Activated naive CD4-positive, alpha-beta T cell treated with anti-CD3 and anti-CD28 coated beads, Interleukin-2, amount 50 U/mL, for 24 hours (primary cell): Measurements from ENCODE around the gene CALHM1.

Source experiments
- H3K27ac Mint-ChIP-seq: one replicate; pipeline ENCODE4 v1.8.0; 2021; ENCODE audit warnings: mild to moderate bottlenecking, mixed read lengths
- H3K27me3 Mint-ChIP-seq: one replicate; pipeline ENCODE4 v1.8.0; 2021; ENCODE audit warnings: mixed read lengths
- H3K36me3 Mint-ChIP-seq: one replicate; pipeline ENCODE4 v1.8.0; 2021; ENCODE audit warnings: mixed read lengths
- H3K4me1 Mint-ChIP-seq: one replicate; pipeline ENCODE4 v1.8.0; 2021; ENCODE audit warnings: mixed read lengths
- H3K4me3 Mint-ChIP-seq: one replicate; pipeline ENCODE4 v1.8.0; 2021; ENCODE audit warnings: mild to moderate bottlenecking, mixed read lengths
- H3K9me3 Mint-ChIP-seq: one replicate; pipeline ENCODE4 v1.8.0; 2021; ENCODE audit warnings: mixed read lengths

CALHM1 gene

GRCh38 chr10:103451091-103451813, 7.4 kb downstream of the CALHM1 start:
- Mint-ChIP-seq H3K27me3 (no peaks in the 10 kb centered on the region), H3K9me3 (no peaks in the 10 kb centered on the region), H3K4me1 (peaks cover 39% of the 10 kb centered on the region), H3K4me3 (peak overlapping the region; percentile 89), H3K27ac (peak overlapping the region; percentile 21), H3K36me3 (peaks cover 10% of the 10 kb centered on the region)

DNA sequence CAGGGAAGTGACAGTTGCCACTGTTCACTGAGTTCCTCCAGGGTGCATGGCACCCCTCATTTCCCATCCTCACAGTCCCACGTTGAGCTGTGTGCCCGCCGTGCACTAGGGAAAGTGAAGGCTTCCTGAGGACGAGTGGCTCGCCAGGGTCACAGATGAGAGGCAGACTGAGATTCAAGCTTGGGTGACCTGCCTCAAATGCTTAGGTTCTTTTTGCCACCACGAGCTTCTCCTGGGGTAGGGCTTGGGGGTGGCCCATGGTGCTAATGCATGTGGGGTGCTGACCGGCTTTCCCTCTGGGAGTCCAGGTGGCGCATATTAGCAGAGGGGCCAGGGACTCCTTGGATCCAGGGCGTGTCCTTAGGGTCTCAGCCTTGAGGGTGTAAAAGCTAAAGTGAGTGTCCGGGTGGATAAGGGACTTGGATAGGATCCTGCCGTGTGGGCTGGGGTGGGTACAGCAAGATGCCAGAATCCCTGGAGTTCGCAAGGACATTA, 8.5 kb downstream of the CALHM1 start:
- no peak overlapping the region for H3K27ac Mint-ChIP-seq
- no peaks in the 10 kb centered on the region for H3K9me3 Mint-ChIP-seq
- H3K4me3 Mint-ChIP-seq, result peak overlapping the region; percentile 89
- peaks cover 10% of the 10 kb centered on the region for H3K36me3 Mint-ChIP-seq
- no peaks in the 10 kb centered on the region for H3K27me3 Mint-ChIP-seq
- peaks cover 39% of the 10 kb centered on the region for H3K4me1 Mint-ChIP-seq

DNA sequence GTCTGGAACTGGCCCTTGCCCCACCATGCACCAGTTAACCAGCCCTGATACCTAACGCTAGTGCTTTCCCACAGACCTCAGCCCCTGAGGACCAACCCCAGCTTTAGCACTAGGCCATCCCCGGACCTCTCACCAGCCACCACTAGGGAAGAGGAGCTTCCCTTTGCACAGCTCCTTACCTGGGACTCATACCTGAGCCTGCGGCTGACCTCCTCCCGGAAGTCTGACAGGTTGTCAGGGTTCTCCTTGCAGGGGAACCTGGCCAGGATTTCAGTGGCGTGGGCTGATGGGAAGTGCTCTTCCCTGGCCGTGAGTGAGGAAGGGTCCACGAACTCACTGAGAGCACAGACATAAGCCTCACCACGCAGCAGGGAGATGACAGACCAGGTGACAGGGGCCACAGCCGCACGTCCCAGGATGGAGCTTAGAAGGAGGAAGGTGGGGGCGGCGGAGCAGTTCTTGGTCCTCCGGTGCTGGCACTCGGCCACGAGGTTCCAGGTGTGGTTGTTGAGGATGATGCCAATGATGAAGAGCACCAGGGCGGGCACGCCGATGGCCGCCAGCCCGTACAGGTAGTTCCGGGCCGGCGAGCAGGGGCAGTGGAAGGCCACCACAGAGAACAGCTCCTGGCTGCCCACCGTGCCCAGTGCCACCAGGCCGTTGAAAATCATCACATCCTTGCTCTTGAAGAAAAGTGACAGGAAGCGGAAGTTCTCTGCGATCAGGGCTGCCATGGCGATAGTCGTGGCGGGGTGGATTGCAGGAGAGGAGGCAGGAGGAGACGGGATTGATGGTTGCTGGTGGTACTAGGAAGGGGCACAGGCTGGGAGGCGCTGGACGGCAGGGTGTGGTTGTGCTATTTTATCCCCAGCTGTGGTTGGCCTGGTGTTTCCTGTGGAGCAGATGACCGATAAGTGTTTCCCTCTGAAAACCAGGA, 9.2 kb downstream of the CALHM1 start:
- Mint-ChIP-seq H3K4me1 (peaks cover 39% of the 10 kb centered on the region), H3K27ac (peak overlapping the region; percentile 49), H3K36me3 (peaks cover 12% of the 10 kb centered on the region), H3K9me3 (no peaks in the 10 kb centered on the region), H3K4me3 (peak overlapping the region; percentile 69), H3K27me3 (no peaks in the 10 kb centered on the region)

GRCh38 chr10:103448746-103449145, 10.0 kb downstream of the CALHM1 start:
- no peaks in the 10 kb centered on the region for H3K27me3 Mint-ChIP-seq
- no peaks in the 10 kb centered on the region for H3K9me3 Mint-ChIP-seq
- H3K36me3 Mint-ChIP-seq, result peaks cover 14% of the 10 kb centered on the region
- H3K27ac Mint-ChIP-seq, result peak overlapping the region; percentile 62
- no peak overlapping the region for H3K4me3 Mint-ChIP-seq
- peaks cover 38% of the 10 kb centered on the region for H3K4me1 Mint-ChIP-seq

DNA sequence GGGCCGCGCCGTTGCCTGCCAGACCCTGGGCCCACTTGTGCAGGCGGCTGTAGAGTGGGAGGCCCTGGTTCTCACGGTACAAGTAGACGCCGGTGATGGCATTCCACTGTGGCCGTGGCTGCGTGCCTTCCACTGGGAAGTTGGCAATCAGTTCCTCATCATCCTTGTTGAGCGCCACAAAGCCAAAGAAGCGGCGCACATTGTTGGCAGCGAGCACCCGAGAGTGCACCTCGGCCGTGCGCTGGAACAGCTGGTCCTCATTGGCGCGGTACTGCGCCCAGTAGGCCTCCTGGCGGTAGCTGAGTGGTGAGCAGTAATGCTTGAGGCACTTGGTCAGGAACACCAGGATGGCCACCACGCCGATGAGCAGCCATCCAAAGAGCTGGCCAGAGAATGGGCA, 11.5 kb downstream of the CALHM1 start:
- no peaks in the 10 kb centered on the region for H3K27me3 Mint-ChIP-seq
- no peak overlapping the region for H3K27ac Mint-ChIP-seq
- H3K4me3 Mint-ChIP-seq, result no peak overlapping the region
- no peaks in the 10 kb centered on the region for H3K9me3 Mint-ChIP-seq
- H3K4me1 Mint-ChIP-seq, result peaks cover 33% of the 10 kb centered on the region
- peaks cover 16% of the 10 kb centered on the region for H3K36me3 Mint-ChIP-seq

- Mint-ChIP-seq H3K27ac (peak overlapping the region; percentile 30), H3K9me3 (no peaks in the 10 kb centered on the region), H3K4me1 (peaks cover 26% of the 10 kb centered on the region), H3K27me3 (no peaks in the 10 kb centered on the region), H3K36me3 (peaks cover 18% of the 10 kb centered on the region), H3K4me3 (no peak overlapping the region)
Measured at GRCh38 chr10:103445767-103446567, 12.7 kb downstream of the CALHM1 start.

- Mint-ChIP-seq H3K4me3 (no peak overlapping the region), H3K36me3 (peaks cover 18% of the 10 kb centered on the region), H3K9me3 (no peaks in the 10 kb centered on the region), H3K4me1 (peaks cover 20% of the 10 kb centered on the region), H3K27ac (no peak overlapping the region), H3K27me3 (no peaks in the 10 kb centered on the region)
Measured at GRCh38 chr10:103445366-103445765, 13.3 kb downstream of the CALHM1 start.

GRCh38 chr10:103444478-103444877, 14.2 kb downstream of the CALHM1 start:
- Mint-ChIP-seq H3K27ac (no peak overlapping the region), H3K27me3 (no peaks in the 10 kb centered on the region), H3K4me3 (no peak overlapping the region), H3K9me3 (no peaks in the 10 kb centered on the region), H3K36me3 (peaks cover 21% of the 10 kb centered on the region), H3K4me1 (peaks cover 11% of the 10 kb centered on the region)

- Mint-ChIP-seq H3K4me3 (no peak overlapping the region), H3K27ac (peak overlapping the region; percentile 14), H3K27me3 (no peaks in the 10 kb centered on the region), H3K4me1 (peaks cover 2% of the 10 kb centered on the region), H3K36me3 (peaks cover 20% of the 10 kb centered on the region), H3K9me3 (no peaks in the 10 kb centered on the region)
Measured at GRCh38 chr10:103443475-103444185, 15.1 kb downstream of the CALHM1 start.

GRCh38 chr10:103442031-103442461, 16.7 kb downstream of the CALHM1 start:
- Mint-ChIP-seq H3K4me1 (no peaks in the 10 kb centered on the region), H3K9me3 (no peaks in the 10 kb centered on the region), H3K36me3 (peaks cover 16% of the 10 kb centered on the region), H3K27me3 (no peaks in the 10 kb centered on the region), H3K4me3 (no peak overlapping the region), H3K27ac (no peak overlapping the region)

DNA sequence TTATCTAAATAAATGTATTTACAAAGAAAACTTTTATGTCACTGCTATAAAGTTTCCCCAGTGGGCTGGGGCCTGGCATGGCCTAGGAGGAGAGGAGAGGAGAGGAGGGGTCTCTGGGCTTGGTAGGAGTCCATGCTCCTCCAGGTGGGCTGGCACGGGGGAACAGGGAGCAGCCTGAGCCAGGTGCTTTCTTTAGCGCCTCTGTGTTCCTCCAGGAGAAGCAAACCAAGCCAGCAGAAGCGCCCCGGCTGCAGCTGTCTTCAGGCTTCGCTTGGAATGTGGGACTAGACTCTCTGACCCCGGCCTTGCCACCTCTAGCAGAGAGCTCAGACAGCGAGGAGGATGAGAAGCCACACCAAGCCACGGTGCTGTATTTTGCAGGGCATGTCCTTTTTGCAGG, 17.1 kb downstream of the CALHM1 start:
- no peak overlapping the region for H3K4me3 Mint-ChIP-seq
- H3K9me3 Mint-ChIP-seq, result no peaks in the 10 kb centered on the region
- no peak overlapping the region for H3K27ac Mint-ChIP-seq
- H3K4me1 Mint-ChIP-seq, result no peaks in the 10 kb centered on the region
- peaks cover 20% of the 10 kb centered on the region for H3K36me3 Mint-ChIP-seq
- no peaks in the 10 kb centered on the region for H3K27me3 Mint-ChIP-seq

DNA sequence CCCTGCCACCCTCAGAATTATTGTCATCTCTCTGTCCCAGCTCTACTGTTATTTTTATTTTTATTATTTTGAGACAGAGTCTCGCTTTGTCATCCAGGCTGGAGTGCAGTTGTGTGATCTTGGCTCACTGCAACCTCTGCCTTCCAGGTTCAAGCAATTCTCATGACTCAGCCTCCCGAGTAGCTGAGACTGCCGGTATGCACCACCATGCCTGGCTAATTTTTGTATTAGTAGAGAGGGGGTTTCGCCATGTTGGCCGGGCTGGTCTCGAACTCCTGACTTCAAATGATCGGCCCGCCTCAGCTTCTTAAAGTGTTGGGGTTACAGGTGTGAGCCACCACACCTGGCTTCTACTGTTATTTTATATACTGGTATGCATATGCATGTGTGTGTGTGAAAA, 17.5 kb downstream of the CALHM1 start:
- H3K36me3 Mint-ChIP-seq, result peaks cover 21% of the 10 kb centered on the region

DNA sequence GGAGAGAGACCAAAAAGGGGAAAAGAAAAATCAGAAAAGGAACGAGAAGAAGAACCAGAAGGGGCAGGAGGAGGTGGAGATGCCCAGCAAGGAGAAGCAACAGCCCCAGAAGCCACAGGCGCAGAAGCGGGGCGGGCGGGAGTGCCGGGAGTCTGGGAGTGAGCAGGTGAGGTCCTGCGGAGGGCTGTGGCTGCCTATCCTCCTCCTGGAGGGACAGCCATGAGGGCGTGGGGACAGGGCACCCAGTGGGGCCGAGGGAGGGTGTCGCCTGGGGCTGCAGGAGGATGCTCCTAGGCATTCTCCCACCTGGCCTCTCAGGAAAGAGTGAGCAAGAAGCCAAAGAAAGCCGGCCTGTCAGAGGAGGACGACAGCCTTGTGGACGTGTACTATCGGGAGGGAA, 18.3 kb downstream of the CALHM1 start:
- no peak overlapping the region for H3K4me3 Mint-ChIP-seq
- no peaks in the 10 kb centered on the region for H3K4me1 Mint-ChIP-seq
- peak overlapping the region; percentile 30 for H3K27ac Mint-ChIP-seq
- H3K36me3 Mint-ChIP-seq, result peaks cover 21% of the 10 kb centered on the region
- no peaks in the 10 kb centered on the region for H3K27me3 Mint-ChIP-seq
- H3K9me3 Mint-ChIP-seq, result no peaks in the 10 kb centered on the region

More for the DNA sequence above, 17.5 kb downstream of the CALHM1 start:
- H3K27ac Mint-ChIP-seq, result no peak overlapping the region
- no peaks in the 10 kb centered on the region for H3K9me3 Mint-ChIP-seq
- no peaks in the 10 kb centered on the region for H3K27me3 Mint-ChIP-seq
- H3K4me1 Mint-ChIP-seq, result no peaks in the 10 kb centered on the region
- no peak overlapping the region for H3K4me3 Mint-ChIP-seq

DNA sequence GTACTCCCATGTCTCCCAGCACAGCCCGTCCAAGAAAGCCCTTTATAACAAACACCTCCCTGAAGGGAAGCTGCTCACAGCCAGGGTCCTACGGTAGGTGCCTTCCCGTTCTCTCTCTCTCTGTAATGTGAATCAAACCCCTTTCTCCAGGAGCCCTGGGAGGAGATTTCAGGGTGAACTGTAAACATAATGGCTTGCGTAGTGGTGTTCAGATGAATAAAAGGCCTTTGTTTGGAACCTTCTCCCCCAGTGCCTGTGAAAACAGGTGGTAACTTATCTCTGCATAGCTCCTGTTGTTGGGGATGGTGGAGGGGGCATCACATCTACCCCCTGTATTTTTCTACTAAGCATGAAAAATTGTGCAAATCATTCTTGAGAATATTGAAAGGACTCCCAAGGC, 18.9 kb downstream of the CALHM1 start:
- no peaks in the 10 kb centered on the region for H3K27me3 Mint-ChIP-seq
- no peaks in the 10 kb centered on the region for H3K4me1 Mint-ChIP-seq
- H3K27ac Mint-ChIP-seq, result no peak overlapping the region
- H3K36me3 Mint-ChIP-seq, result peaks cover 19% of the 10 kb centered on the region
- no peak overlapping the region for H3K4me3 Mint-ChIP-seq
- no peaks in the 10 kb centered on the region for H3K9me3 Mint-ChIP-seq

GRCh38 chr10:103433858-103434257, 24.8 kb downstream of the CALHM1 start:
- peaks cover 15% of the 10 kb centered on the region for H3K36me3 Mint-ChIP-seq
- no peaks in the 10 kb centered on the region for H3K9me3 Mint-ChIP-seq
- no peaks in the 10 kb centered on the region for H3K27me3 Mint-ChIP-seq
- H3K4me3 Mint-ChIP-seq, result no peak overlapping the region
- peaks cover 10% of the 10 kb centered on the region for H3K4me1 Mint-ChIP-seq
- H3K27ac Mint-ChIP-seq, result no peak overlapping the region
